PFSK-1 (cell line): ENCODE measurements around the gene SOCS7.

Experiments
- REST ChIP-seq, 2 experiments: IDR thresholded peaks; 2 replicates each; pipeline versions ENCODE4 v1.6.1 to v1.8.0; 2011 to 2012; ENCODE audit warnings: low read depth in 2 of 2, low read length in 2 of 2, control low read depth in 1 of 2, inconsistent platforms in 1 of 2, mild to moderate bottlenecking in 1 of 2, moderate library complexity in 1 of 2; ENCODE audit not compliant: insufficient read depth in 1 of 2
- TAF1 ChIP-seq: IDR thresholded peaks from 2 replicates; pipeline ENCODE4 v1.6.1; 2012; ENCODE audit warnings: low read length, control low read depth, borderline replicate concordance; ENCODE audit not compliant: insufficient read depth

- no peak for TF ChIP-seq REST (IDR thresholded peaks at IDR 0.05; ENCODE audit: insufficient read depth in 1 of 2, low read depth in 2 of 2, low read length in 2 of 2)
- no peak for TF ChIP-seq TAF1
Measured at GRCh38 chr17:38324772-38325171, 26.9 kb upstream of the SOCS7 start.
